GM12878 (cell line): Measurements from ENCODE around the gene FRRS1L. TPM values are rescaled to one million over a fixed set of nuclear protein-coding genes. Genes with fewer than 3 reads are reported as not detected.

Source experiments
- ATAC-seq: fragments of 200-7000 bp; cut with Tn5 transposase; 3 replicates; pipeline ENCODE4 v1.9.1; 2020; ENCODE audit warnings: mild to moderate bottlenecking, moderate library complexity
- BruUV-seq: library from RNA; stranded (reverse); fragments of 400-500 nt; replicated peaks from 2 replicates; lab custom pipeline; 2021; lab: Mats Ljungman, UMichigan
- CTCF ChIA-PET: fragments of 300-600 bp; sonication (Branson Sonifier 250); formaldehyde crosslinking; extraction: SDS; loops from one replicate; lab custom pipeline; 2021; ENCODE audit warnings: inconsistent platforms; lab: Yijun Ruan, JAX
- POLR2A ChIA-PET: fragments of 350-600 bp; formaldehyde crosslinking; extraction: SDS; loops from one replicate; lab custom pipeline; 2021; ENCODE audit warnings: inconsistent platforms; lab: Charles Lee
- RAD21 ChIA-PET: fragments of 300-600 bp; sonication (Branson Sonifier 250); formaldehyde crosslinking; loops from one replicate; lab custom pipeline; 2023; ENCODE audit warnings: antibody characterized with exemption; ENCODE audit not compliant: unreplicated experiment; lab: Charles Lee
- SMC1A ChIA-PET: fragments of 300-600 bp; sonication (Branson Sonifier 250); formaldehyde crosslinking; loops from one replicate; lab custom pipeline; 2023; ENCODE audit not compliant: unreplicated experiment, uncharacterized antibody; lab: Charles Lee
- DNase-seq: peaks from one replicate; pipeline ENCODE4 v3.0.0-alpha.2; 2011; ENCODE audit warnings: low read depth, low spot score
- FAIRE-seq: peaks from 3 replicates; lab custom pipeline; 2011; peaks lifted over from hg19 to GRCh38; lab: Jason Lieb, UNC
- H2AFZ ChIP-seq: 2 replicates; pipeline ENCODE4 v1.6.0; 2011; ENCODE audit warnings: low read depth, low read length, control low read depth; ENCODE audit not compliant: control insufficient read depth
- H3K27ac ChIP-seq: 2 replicates; pipeline ENCODE4 v1.5.1; 2011; ENCODE audit warnings: control low read depth; ENCODE audit not compliant: control insufficient read depth, insufficient read depth
- H3K27me3 ChIP-seq, 2 experiments: replicated peaks in 1 of 2; 2 replicates each; pipeline versions ENCODE4 v1.6.0 to v1.6.1; 2011; ENCODE audit warnings: low read length in 1 of 2; ENCODE audit not compliant: control insufficient read depth in 2 of 2, insufficient read depth in 2 of 2
- H3K36me3 ChIP-seq, 2 experiments: 2 replicates each; pipeline ENCODE4 v1.5.1; 2011; ENCODE audit warnings: low read length in 1 of 2; ENCODE audit not compliant: control insufficient read depth in 2 of 2, insufficient read depth in 2 of 2
- H3K4me1 ChIP-seq: 2 replicates; pipeline ENCODE4 v1.6.1; 2011; ENCODE audit warnings: mild to moderate bottlenecking, low read length, moderate library complexity, mixed read lengths; ENCODE audit not compliant: control insufficient read depth, insufficient read depth
- H3K4me2 ChIP-seq: 2 replicates; pipeline ENCODE4 v1.6.0; 2011; ENCODE audit warnings: control low read depth; ENCODE audit not compliant: control insufficient read depth, insufficient read depth
- H3K4me3 ChIP-seq: fragments of 200-600 bp; sonication (generic); 2 replicates; pipeline ENCODE4 v1.5.1; 2016
- H3K79me2 ChIP-seq: 2 replicates; pipeline ENCODE4 v1.6.0; 2011; ENCODE audit warnings: low read length; ENCODE audit not compliant: control insufficient read depth, insufficient read depth
- H3K9ac ChIP-seq: 2 replicates; pipeline ENCODE4 v1.8.0; 2011; ENCODE audit warnings: low read length, control low read depth, mixed read lengths; ENCODE audit not compliant: control insufficient read depth, insufficient read depth
- H3K9me3 ChIP-seq: replicated peaks from 3 replicates; pipeline ENCODE4 v1.5.1; 2011; ENCODE audit warnings: mild to moderate bottlenecking, low read length; ENCODE audit not compliant: control insufficient read depth, insufficient read depth
- H4K20me1 ChIP-seq: 2 replicates; pipeline ENCODE4 v1.6.0; 2011; ENCODE audit not compliant: control insufficient read depth, insufficient read depth
- CHD1 ChIP-seq: IDR thresholded peaks from 2 replicates; pipeline ENCODE4 v1.6.1; 2012; ENCODE audit warnings: low read depth, low read length, improper control_type of control experiment
- ETV6 ChIP-seq, 2 experiments: fragments of 450-650 bp in 1 of 2; IDR thresholded peaks in 1 of 2; conservative IDR thresholded peaks in 1 of 2; 2 replicates each; pipeline ENCODE4 v1.6.1; 2014; ENCODE audit warnings: antibody characterized with exemption in 1 of 2, borderline replicate concordance in 1 of 2, low read depth in 1 of 2, mild to moderate bottlenecking in 1 of 2, moderate library complexity in 1 of 2
- EZH2 ChIP-seq: IDR thresholded peaks from 2 replicates; pipeline ENCODE4 v1.6.1; 2012; ENCODE audit warnings: low read depth, mild to moderate bottlenecking, control low read depth, inconsistent platforms, low read length, borderline replicate concordance; ENCODE audit not compliant: control insufficient read depth
- SUZ12 ChIP-seq: fragments of 200-600 bp; sonication (generic); IDR thresholded peaks from one replicate; pipeline ENCODE4 v1.6.1; 2018; ENCODE audit warnings: antibody characterized with exemption, mild to moderate bottlenecking; ENCODE audit not compliant: unreplicated experiment
- WGBS: methylation state at CpG from one replicate; pipeline ENCODE4 v1.1.6; 2016; ENCODE audit warnings: low lambda C conversion rate; ENCODE audit not compliant: insufficient replicate concordance, insufficient coverage; ENCODE audit errors: missing lambda C conversion rate; 5-methylcytosine and 5-hydroxymethylcytosine counted together
- in situ Hi-C: fragments of 300-500 bp; cut with MboI; formaldehyde crosslinking; loops from 9 replicates; pipeline ENCODE4 v1.14.3; 2018; ENCODE audit warnings: mixed read lengths
- intact Hi-C: fragments of 100-400 bp; cut with micrococcal nuclease; formaldehyde crosslinking; loops from one replicate; pipeline ENCODE4 v1.14.2; 2022; ENCODE audit not compliant: unreplicated experiment
- polyA plus RNA-seq, 11 experiments: library from polyadenylated mRNA; depleted of rRNA in 4 of 11; unstranded in 6 of 11; stranded (reverse) in 5 of 11; fragments of >200 nt; fragmentation: Nextera tagmentation in 4 of 11; fragmentation: Illumina TruSeq in 1 of 11; extraction: Ambion mirVana in 4 of 11; extraction: Trizol in 1 of 11; gene quantifications; 1 replicate in 1 of 11; 2 replicates in 10 of 11; pipeline versions ENCODE4 v1.2.1 to v1.2.3, GENCODE V29; 2011 to 2016; ENCODE audit warnings: inconsistent platforms in 2 of 11, missing spikeins in 2 of 11, low read depth in 1 of 11
- total RNA-seq, 4 experiments: library from RNA; depleted of rRNA in 3 of 4; stranded (reverse); fragments of >200 nt in 3 of 4; fragmentation: Illumina TruSeq in 1 of 4; extraction: Trizol in 1 of 4; gene quantifications; 2 replicates each; pipeline versions ENCODE4 v1.2.1 to v1.2.3, GENCODE V29; 2013 to 2021
- TF ChIP-seq, protein P1 (sequence below): IDR thresholded peaks from 2 replicates; pipeline ENCODE4 v1.6.1; 2012; ENCODE audit warnings: improper control_type of control experiment, low read depth, low read length; ENCODE audit not compliant: insufficient replicate concordance

The FRRS1L gene
- total and polyA plus RNA-seq, 10 of the 15 experiments (the other 5 are each of a cell fraction or from before 2014, with no cell fraction given), result not detected

DNA sequence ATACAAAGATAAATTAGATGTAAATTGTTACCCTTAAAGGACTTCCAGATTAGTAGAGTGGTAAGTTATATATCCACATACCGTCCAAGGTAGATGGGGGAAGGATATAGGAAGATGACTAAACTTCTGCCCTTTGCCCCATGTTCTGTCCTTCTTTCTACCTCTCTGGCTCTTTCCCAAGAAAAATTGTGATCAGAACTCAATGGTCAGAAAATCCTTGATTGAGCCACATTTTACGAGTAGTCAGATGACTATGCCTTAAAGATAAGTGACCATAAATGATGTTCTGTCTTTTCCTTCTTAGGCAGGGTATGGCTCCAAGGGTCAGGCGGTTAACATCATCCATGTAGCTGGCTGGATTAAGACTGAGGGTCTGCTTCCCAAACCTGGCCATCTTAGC lies 4.4 kb downstream of the FRRS1L start:
- 0 out of 2 replicates have a peak, but pooled peaks cover 6% of the 10 kb centered on the region for H3K4me1 ChIP-seq
- ChIA-PET POLR2A (no interaction called here), SMC1A (no interaction called here), CTCF (no interaction called here), RAD21 (no interaction called here)
- in situ Hi-C loops (no loop called here), intact Hi-C loops (no loop called here)
- H3K9me3 ChIP-seq, result no peaks in the 10 kb centered on the region; the same call in 2 of the 3 replicates
- FAIRE-seq (no peak), DNase-seq (no peak), ATAC-seq (no peak)
- H3K27ac ChIP-seq, result no peak overlapping the region
- no peaks in the 10 kb centered on the region for H3K36me3 ChIP-seq
- 33% methylated on average over 3 of the region's 3 CpGs for WGBS
- H3K79me2 ChIP-seq, result no peaks in the 10 kb centered on the region
- no peak overlapping the region for H3K9ac ChIP-seq
- H3K27me3 ChIP-seq, result peaks cover 5 to 7% of the 10 kb centered on the region in 2 experiments; a peak in 2 of 4 replicates
- BruUV-seq, result no TSS peak
- no peak overlapping the region for H3K4me3 ChIP-seq
- no peak overlapping the region for H3K4me2 ChIP-seq
- no peaks in the 10 kb centered on the region for H4K20me1 ChIP-seq
- no peak overlapping the region for H2AFZ ChIP-seq
- TF ChIP-seq EZH2 (no peak), CHD1 (no peak), SUZ12 (no peak), ETV6 (conservative IDR thresholded peaks at IDR 0.05 in 1 of 2, IDR thresholded peaks at IDR 0.05 in 1 of 2; ENCODE audit: borderline replicate concordance in 1 of 2, low read depth in 1 of 2) (no peak)
- TF ChIP-seq, protein P1, sequence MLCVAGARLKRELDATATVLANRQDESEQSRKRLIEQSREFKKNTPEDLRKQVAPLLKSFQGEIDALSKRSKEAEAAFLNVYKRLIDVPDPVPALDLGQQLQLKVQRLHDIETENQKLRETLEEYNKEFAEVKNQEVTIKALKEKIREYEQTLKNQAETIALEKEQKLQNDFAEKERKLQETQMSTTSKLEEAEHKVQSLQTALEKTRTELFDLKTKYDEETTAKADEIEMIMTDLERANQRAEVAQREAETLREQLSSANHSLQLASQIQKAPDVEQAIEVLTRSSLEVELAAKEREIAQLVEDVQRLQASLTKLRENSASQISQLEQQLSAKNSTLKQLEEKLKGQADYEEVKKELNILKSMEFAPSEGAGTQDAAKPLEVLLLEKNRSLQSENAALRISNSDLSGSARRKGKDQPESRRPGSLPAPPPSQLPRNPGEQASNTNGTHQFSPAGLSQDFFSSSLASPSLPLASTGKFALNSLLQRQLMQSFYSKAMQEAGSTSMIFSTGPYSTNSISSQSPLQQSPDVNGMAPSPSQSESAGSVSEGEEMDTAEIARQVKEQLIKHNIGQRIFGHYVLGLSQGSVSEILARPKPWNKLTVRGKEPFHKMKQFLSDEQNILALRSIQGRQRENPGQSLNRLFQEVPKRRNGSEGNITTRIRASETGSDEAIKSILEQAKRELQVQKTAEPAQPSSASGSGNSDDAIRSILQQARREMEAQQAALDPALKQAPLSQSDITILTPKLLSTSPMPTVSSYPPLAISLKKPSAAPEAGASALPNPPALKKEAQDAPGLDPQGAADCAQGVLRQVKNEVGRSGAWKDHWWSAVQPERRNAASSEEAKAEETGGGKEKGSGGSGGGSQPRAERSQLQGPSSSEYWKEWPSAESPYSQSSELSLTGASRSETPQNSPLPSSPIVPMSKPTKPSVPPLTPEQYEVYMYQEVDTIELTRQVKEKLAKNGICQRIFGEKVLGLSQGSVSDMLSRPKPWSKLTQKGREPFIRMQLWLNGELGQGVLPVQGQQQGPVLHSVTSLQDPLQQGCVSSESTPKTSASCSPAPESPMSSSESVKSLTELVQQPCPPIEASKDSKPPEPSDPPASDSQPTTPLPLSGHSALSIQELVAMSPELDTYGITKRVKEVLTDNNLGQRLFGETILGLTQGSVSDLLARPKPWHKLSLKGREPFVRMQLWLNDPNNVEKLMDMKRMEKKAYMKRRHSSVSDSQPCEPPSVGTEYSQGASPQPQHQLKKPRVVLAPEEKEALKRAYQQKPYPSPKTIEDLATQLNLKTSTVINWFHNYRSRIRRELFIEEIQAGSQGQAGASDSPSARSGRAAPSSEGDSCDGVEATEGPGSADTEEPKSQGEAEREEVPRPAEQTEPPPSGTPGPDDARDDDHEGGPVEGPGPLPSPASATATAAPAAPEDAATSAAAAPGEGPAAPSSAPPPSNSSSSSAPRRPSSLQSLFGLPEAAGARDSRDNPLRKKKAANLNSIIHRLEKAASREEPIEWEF, result no peak
